BE2C (cell line): ENCODE data around the gene PPP3CA.

ENCODE experiments used
- DNase-seq: peaks from one replicate; pipeline ENCODE4 v3.0.0-alpha.2; 2020
- H3K27me3 ChIP-seq: fragments of 250-450 bp; sonication (Bioruptor Pico); 2 replicates; pipeline ENCODE4 v1.5.1; 2020; ENCODE audit warnings: mild to moderate bottlenecking
- H3K36me3 ChIP-seq: fragments of 250-450 bp; sonication (Bioruptor Pico); 2 replicates; pipeline ENCODE4 v1.5.1; 2020; ENCODE audit warnings: mild to moderate bottlenecking
- H3K4me1 ChIP-seq: fragments of 250-450 bp; sonication (Bioruptor Pico); 2 replicates; pipeline ENCODE4 v1.5.1; 2020
- H3K4me3 ChIP-seq: 2 replicates; pipeline ENCODE4 v1.5.1; 2011; ENCODE audit warnings: low read depth, low read length
- H3K9me3 ChIP-seq: fragments of 250-450 bp; sonication (Bioruptor Pico); 2 replicates; pipeline ENCODE4 v1.5.1; 2020
- TF ChIP-seq, protein P1 (sequence below): IDR thresholded peaks from 2 replicates; pipeline ENCODE4 v1.5.1; 2012; ENCODE audit warnings: mild to moderate bottlenecking, low read depth, low read length

PPP3CA gene

DNA sequence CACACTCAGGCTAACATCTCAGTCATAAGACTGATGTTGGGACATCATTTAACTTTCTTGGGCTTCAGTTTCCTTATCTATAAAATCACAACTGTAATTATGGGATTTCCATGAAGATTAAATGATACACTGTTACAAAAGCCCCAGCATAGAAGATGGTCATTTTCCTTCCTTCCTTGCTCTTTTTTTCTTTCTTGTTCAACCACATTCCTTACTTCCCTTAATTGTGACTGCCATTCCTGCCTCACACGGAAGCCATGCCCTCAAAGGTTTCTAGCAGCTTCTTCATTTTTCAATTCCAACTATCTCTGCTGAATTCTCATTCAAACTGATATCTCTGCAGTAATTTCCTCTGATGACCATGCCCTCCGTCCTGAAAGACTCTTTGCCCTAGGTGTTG lies 311.8 kb downstream of the PPP3CA start:
- no peaks in the 10 kb centered on the region for H3K9me3 ChIP-seq
- peaks cover 4% of the 10 kb centered on the region for H3K36me3 ChIP-seq
- no peak overlapping the region for H3K4me3 ChIP-seq
- no peak for DNase-seq
- TF ChIP-seq, protein P1, sequence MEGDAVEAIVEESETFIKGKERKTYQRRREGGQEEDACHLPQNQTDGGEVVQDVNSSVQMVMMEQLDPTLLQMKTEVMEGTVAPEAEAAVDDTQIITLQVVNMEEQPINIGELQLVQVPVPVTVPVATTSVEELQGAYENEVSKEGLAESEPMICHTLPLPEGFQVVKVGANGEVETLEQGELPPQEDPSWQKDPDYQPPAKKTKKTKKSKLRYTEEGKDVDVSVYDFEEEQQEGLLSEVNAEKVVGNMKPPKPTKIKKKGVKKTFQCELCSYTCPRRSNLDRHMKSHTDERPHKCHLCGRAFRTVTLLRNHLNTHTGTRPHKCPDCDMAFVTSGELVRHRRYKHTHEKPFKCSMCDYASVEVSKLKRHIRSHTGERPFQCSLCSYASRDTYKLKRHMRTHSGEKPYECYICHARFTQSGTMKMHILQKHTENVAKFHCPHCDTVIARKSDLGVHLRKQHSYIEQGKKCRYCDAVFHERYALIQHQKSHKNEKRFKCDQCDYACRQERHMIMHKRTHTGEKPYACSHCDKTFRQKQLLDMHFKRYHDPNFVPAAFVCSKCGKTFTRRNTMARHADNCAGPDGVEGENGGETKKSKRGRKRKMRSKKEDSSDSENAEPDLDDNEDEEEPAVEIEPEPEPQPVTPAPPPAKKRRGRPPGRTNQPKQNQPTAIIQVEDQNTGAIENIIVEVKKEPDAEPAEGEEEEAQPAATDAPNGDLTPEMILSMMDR = no peak
- no peaks in the 10 kb centered on the region for H3K27me3 ChIP-seq
- peaks cover 10% of the 10 kb centered on the region; the same call in 1 of the 2 replicates for H3K4me1 ChIP-seq

DNA sequence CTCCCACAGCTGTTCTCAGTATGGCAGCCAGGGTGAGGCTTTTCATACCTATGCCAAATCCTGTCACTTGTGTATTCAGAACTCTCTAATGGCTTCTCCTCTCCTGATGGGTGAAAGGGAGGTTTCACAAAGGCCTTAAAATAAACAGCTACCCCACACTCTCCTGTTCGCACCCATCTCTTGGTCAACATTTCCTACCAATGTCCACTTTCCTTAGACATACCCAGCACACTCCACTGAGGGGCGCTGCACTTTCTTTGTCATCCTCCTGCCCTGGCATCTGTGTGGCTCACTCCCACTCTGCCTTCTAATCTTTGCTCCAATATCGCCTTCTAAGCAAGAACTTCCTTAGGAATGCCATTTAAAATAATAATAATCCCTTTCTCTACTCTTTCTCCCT lies 313.3 kb downstream of the PPP3CA start:
- peaks cover 14% of the 10 kb centered on the region for H3K4me1 ChIP-seq
- no peak overlapping the region for H3K4me3 ChIP-seq
- H3K9me3 ChIP-seq = no peaks in the 10 kb centered on the region
- H3K36me3 ChIP-seq = peaks cover 9% of the 10 kb centered on the region
- TF ChIP-seq, protein P1 = peak; percentile 42
- no peaks in the 10 kb centered on the region for H3K27me3 ChIP-seq
- DNase-seq = no peak

DNA sequence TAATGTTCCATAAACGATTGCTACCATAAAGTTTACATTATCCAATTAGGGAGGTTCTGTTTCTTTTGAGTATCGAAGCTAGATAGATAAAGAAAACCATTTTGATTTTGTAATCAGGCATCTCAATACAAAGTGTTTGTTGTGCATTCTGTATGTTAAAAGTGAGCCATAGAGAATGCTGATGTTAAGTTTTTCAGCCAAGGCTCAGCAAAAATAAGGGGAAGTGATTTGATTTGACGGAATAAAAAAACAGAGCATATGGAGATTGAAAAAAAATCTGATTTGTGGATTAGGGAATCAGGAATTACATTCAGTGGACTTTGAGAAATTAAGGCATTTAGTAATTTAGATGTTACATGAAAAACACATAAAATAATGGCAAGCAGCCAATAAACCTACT lies 314.8 kb downstream of the PPP3CA start:
- peaks cover 14% of the 10 kb centered on the region for H3K4me1 ChIP-seq
- TF ChIP-seq, protein P1 = no peak

DNA sequence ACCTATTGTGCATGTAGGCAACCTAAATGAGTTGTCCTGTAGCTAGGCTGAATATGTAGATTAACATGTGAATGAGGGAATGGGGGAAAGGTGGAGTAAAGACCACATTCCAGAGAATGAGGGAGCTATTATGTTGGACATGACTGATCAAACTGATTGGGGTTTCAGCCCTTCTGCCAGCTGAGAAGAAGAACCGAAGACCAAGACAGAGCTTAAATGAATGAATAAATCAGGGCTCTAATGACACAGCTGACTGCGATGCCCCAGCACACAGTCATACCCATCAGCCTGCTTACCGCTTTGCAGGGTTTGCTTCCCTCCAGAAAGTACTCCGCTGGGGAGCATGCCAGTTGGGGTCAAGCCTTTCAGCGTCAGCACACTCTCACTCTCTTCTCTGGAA lies 315.4 kb downstream of the PPP3CA start:
- H3K36me3 ChIP-seq = peaks cover 9% of the 10 kb centered on the region
- no peaks in the 10 kb centered on the region for H3K9me3 ChIP-seq
- DNase-seq = peak; percentile 43
- no peaks in the 10 kb centered on the region for H3K27me3 ChIP-seq
- H3K4me3 ChIP-seq = peak overlapping the region; percentile 17; the same call in 1 of the 2 replicates
- H3K4me1 ChIP-seq = peaks cover 14% of the 10 kb centered on the region
- TF ChIP-seq, protein P1 = no peak

More for the DNA sequence above, 314.8 kb downstream of the PPP3CA start:
- no peak for DNase-seq
- H3K9me3 ChIP-seq = no peaks in the 10 kb centered on the region
- H3K4me3 ChIP-seq = peak overlapping the region; percentile 17
- no peaks in the 10 kb centered on the region for H3K27me3 ChIP-seq
- H3K36me3 ChIP-seq = peaks cover 9% of the 10 kb centered on the region

DNA sequence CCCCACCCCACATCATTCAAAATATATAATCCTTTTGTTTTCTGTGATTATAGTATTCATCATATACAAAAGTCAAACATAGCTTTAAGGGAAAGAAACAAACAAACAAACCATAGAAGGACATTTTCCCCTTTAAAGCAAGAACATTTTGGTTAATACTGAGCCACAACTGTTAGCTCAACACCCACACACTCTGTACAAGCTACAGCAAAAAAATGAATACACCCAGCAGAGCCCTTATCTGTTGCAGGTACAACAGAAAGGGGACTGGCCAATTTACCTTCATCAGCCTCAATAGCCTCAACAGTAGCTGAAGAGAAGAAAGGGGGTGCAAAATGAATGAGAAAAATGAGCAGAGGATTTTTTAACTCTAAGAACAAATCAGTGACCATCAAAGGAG lies 318.4 kb downstream of the PPP3CA start:
- Histone ChIP-seq H3K4me1 (peaks cover 14% of the 10 kb centered on the region), H3K27me3 (no peaks in the 10 kb centered on the region), H3K4me3 (no peak overlapping the region), H3K36me3 (peaks cover 9% of the 10 kb centered on the region), H3K9me3 (no peaks in the 10 kb centered on the region)
- DNase-seq = no peak
- TF ChIP-seq, protein P1 = no peak

DNA sequence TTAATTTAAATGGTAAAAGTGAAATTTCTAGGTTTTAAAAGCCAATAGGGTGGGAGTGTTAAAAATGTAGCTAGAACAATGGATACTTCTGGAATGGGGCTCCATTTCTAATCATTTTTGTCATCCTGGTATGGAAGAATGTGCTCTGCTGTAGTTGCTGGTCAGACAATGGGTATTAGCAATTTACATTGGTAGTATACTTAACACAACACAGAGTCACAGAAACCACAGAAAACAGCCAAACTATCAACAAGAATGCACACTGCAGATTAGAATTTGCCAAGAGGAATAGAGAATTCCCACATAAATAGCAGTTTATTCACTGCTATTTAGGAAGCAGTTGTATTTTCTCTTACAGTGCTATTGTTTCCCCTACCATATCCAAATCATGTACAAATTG lies 319.6 kb downstream of the PPP3CA start:
- TF ChIP-seq, protein P1 = no peak
- H3K27me3 ChIP-seq = no peaks in the 10 kb centered on the region
- peaks cover 10% of the 10 kb centered on the region for H3K4me1 ChIP-seq
- no peaks in the 10 kb centered on the region for H3K9me3 ChIP-seq
- peaks cover 9% of the 10 kb centered on the region for H3K36me3 ChIP-seq
- no peak for DNase-seq
- H3K4me3 ChIP-seq = no peak overlapping the region
